HepG2 (cell line): Measurements from ENCODE around the gene ADM5. TPM values are rescaled to one million over a fixed set of nuclear protein-coding genes. Genes with fewer than 3 reads are reported as not detected.

Source experiments
- AFF4 ChIP-seq: sonication (generic); formaldehyde crosslinking; IDR thresholded peaks from 2 replicates; pipeline ENCODE4 v1.4.0; 2020; ENCODE audit warnings: missing genetic modification reagents
- ATF7 ChIP-seq, 2 experiments: fragments of 450-650 bp in 1 of 2; sonication (generic) in 1 of 2; formaldehyde crosslinking in 1 of 2; IDR thresholded peaks; 2 replicates each; pipeline versions ENCODE4 v1.4.0 to v1.6.1; 2016 to 2020; ENCODE audit warnings: antibody characterized with exemption in 1 of 2, mild to moderate bottlenecking in 1 of 2, missing genetic modification reagents in 1 of 2
- CBX5 ChIP-seq: sonication (generic); formaldehyde crosslinking; IDR thresholded peaks from 2 replicates; pipeline ENCODE4 v1.4.0; 2020; ENCODE audit warnings: missing genetic modification reagents, borderline replicate concordance
- ETV5 ChIP-seq: IDR thresholded peaks from 2 replicates; pipeline ENCODE4 v1.6.1; 2018; ENCODE audit warnings: missing biosample characterization, missing genetic modification reagents, inconsistent platforms, borderline replicate concordance
- GABPA ChIP-seq, 2 experiments: IDR thresholded peaks; 2 replicates each; pipeline ENCODE4 v1.6.1; 2011 to 2016; ENCODE audit warnings: low read depth in 2 of 2, low read length in 1 of 2, missing biosample characterization in 1 of 2, missing genetic modification characterization in 1 of 2
- JUND ChIP-seq: sonication (generic); formaldehyde crosslinking; IDR thresholded peaks from 2 replicates; pipeline ENCODE4 v1.8.0; 2022; ENCODE audit warnings: mild to moderate bottlenecking, missing genetic modification reagents
- KLF16 ChIP-seq, 2 experiments: sonication (generic) in 1 of 2; formaldehyde crosslinking in 1 of 2; IDR thresholded peaks; 2 replicates each; pipeline versions ENCODE4 v1.6.1 to v1.8.0; 2016 to 2023; ENCODE audit warnings: missing genetic modification reagents in 2 of 2, missing compliant biosample characterization in 1 of 2
- MAFK ChIP-seq, 2 experiments: IDR thresholded peaks in 1 of 2; conservative IDR thresholded peaks in 1 of 2; 2 replicates each; pipeline ENCODE4 v1.6.1; 2011; ENCODE audit warnings: improper control_type of control experiment in 2 of 2, low read length in 2 of 2
- MIER2 ChIP-seq: IDR thresholded peaks from 2 replicates; pipeline ENCODE4 v1.6.1; 2016; ENCODE audit warnings: missing biosample characterization, missing genetic modification reagents
- MYC ChIP-seq: sonication (generic); formaldehyde crosslinking; IDR thresholded peaks from 2 replicates; pipeline ENCODE4 v1.9.0; 2021; ENCODE audit warnings: missing genetic modification reagents, borderline replicate concordance
- POLR2AphosphoS5 ChIP-seq: IDR thresholded peaks from 2 replicates; pipeline ENCODE4 v1.6.1; 2012; ENCODE audit warnings: low read depth, low read length
- RXRA ChIP-seq: sonication (generic); formaldehyde crosslinking; IDR thresholded peaks from 2 replicates; pipeline ENCODE4 v1.5.1; 2020; ENCODE audit warnings: missing genetic modification reagents
- SALL1 ChIP-seq: sonication (generic); formaldehyde crosslinking; IDR thresholded peaks from 2 replicates; pipeline ENCODE4 v1.8.0; 2022; ENCODE audit warnings: mild to moderate bottlenecking, missing genetic modification reagents
- SIX4 ChIP-seq: sonication (generic); formaldehyde crosslinking; IDR thresholded peaks from 2 replicates; pipeline ENCODE4 v1.4.0; 2020; ENCODE audit warnings: missing genetic modification reagents
- SRY ChIP-seq: sonication (generic); formaldehyde crosslinking; IDR thresholded peaks from 2 replicates; pipeline ENCODE4 v1.8.0; 2022; ENCODE audit warnings: mild to moderate bottlenecking, missing genetic modification reagents
- TCF7 ChIP-seq: sonication (generic); IDR thresholded peaks from 2 replicates; pipeline ENCODE4 v1.6.1; 2016; ENCODE audit warnings: antibody characterized with exemption, low read depth
- TFDP2 ChIP-seq: sonication (generic); formaldehyde crosslinking; IDR thresholded peaks from 2 replicates; pipeline ENCODE4 v1.4.0; 2020; ENCODE audit warnings: missing genetic modification reagents
- THRA ChIP-seq: sonication (generic); formaldehyde crosslinking; IDR thresholded peaks from 2 replicates; pipeline ENCODE4 v1.4.0; 2020; ENCODE audit warnings: missing genetic modification reagents, borderline replicate concordance
- ZEB1 ChIP-seq: IDR thresholded peaks from 2 replicates; pipeline ENCODE4 v1.6.1; 2012; ENCODE audit warnings: mild to moderate bottlenecking, low read depth, inconsistent platforms; ENCODE audit not compliant: insufficient replicate concordance
- ZNF253 ChIP-seq: sonication (generic); formaldehyde crosslinking; IDR thresholded peaks from 2 replicates; pipeline ENCODE4 v1.8.0; 2022; ENCODE audit warnings: mild to moderate bottlenecking, missing genetic modification reagents, borderline replicate concordance
- ZNF484 ChIP-seq: sonication (generic); formaldehyde crosslinking; IDR thresholded peaks from 2 replicates; pipeline ENCODE4 v1.5.1; 2020; ENCODE audit warnings: mild to moderate bottlenecking, low read depth, missing genetic modification reagents, borderline replicate concordance
- ZNF607 ChIP-seq: sonication (generic); formaldehyde crosslinking; IDR thresholded peaks from 2 replicates; pipeline ENCODE4 v1.5.1; 2020; ENCODE audit warnings: missing genetic modification reagents, mild to moderate bottlenecking, borderline replicate concordance
- ZNF788 ChIP-seq: sonication (generic); formaldehyde crosslinking; IDR thresholded peaks from 2 replicates; pipeline ENCODE4 v1.5.0; 2020; ENCODE audit warnings: mild to moderate bottlenecking, missing genetic modification reagents, borderline replicate concordance
- polyA plus RNA-seq, 8 experiments: library from polyadenylated mRNA; depleted of rRNA in 3 of 8; stranded (reverse) in 7 of 8; unstranded in 1 of 8; fragments of >200 nt; fragmentation: Illumina TruSeq in 4 of 8; extraction: Trizol in 4 of 8; gene quantifications; 2 replicates each; pipeline versions ENCODE4 v1.2.1 to v1.2.3, GENCODE V29; 2011 to 2016; ENCODE audit warnings: low read depth in 4 of 8, missing spikeins in 1 of 8, mixed read lengths in 1 of 8; ENCODE audit not compliant: insufficient read depth in 1 of 8
- total RNA-seq, 5 experiments: library from RNA; depleted of rRNA; stranded (reverse); fragments of >200 nt; fragmentation: Illumina TruSeq; extraction: Trizol; gene quantifications; 2 replicates each; pipeline ENCODE4 v1.2.3, GENCODE V29; 2016; ENCODE audit warnings: low read depth in 1 of 5

The ADM5 gene
- total and polyA plus RNA-seq, 2 of the 13 experiments (the other 11 are each of a cell fraction or from before 2014, with no cell fraction given) = 2.7 to 4.1 TPM

- TF ChIP-seq MIER2 (CRISPR knock-in tag) (no peak), TCF7 (no peak), MYC (peak; percentile 51; the same call in 1 of the 2 replicates), SIX4 (CRISPR knock-in tag) (0 out of 2 replicates have a peak, but pooled peaks have one; percentile 34), POLR2AphosphoS5 (peak; percentile 86), THRA (CRISPR knock-in tag) (peak; percentile 44; the same call in 1 of the 2 replicates), CBX5 (peak; percentile 77; the same call in 1 of the 2 replicates), TFDP2 (CRISPR knock-in tag) (peak; percentile 58), SALL1 (CRISPR knock-in tag) (peak; percentile 83), AFF4 (CRISPR knock-in tag) (no peak), ZNF253 (CRISPR knock-in tag) (no peak), JUND (CRISPR knock-in tag) (peak; percentile 91), ZEB1 (peak; percentile 63), MAFK (conservative IDR thresholded peaks at IDR 0.05 in 1 of 2, IDR thresholded peaks at IDR 0.05 in 1 of 2; ENCODE audit: low read length in 2 of 2) (no peak), RXRA (CRISPR knock-in tag) (peak; percentile 92), ZNF607 (CRISPR knock-in tag) (peak; percentile 83; the same call in 1 of the 2 replicates), ZNF484 (CRISPR knock-in tag) (no peak), SRY (no peak), ETV5 (peak; percentile 99), GABPA (IDR thresholded peaks at IDR 0.05; ENCODE audit: low read depth, low read length) (peak; percentile 68), GABPA (CRISPR knock-in tag; IDR thresholded peaks at IDR 0.05; ENCODE audit: low read depth) (peak; percentile 92), ATF7 (IDR thresholded peaks at IDR 0.05) (peak; percentile 69), ATF7 (CRISPR knock-in tag; IDR thresholded peaks at IDR 0.05) (peak; percentile 96), KLF16 (CRISPR knock-in tag; IDR thresholded peaks at IDR 0.05) (peak in 1 of 2 experiments; percentile 70; a peak in 1 of 4 replicates), ZNF788 (CRISPR knock-in tag) (peak; percentile 85)
Measured at GRCh38 chr19:49640113-49640898, 49.1 kb upstream of the ADM5 start, which contains the start of gene RRAS (continued).
